IPS-NIHi7 (cell line): Measurements from ENCODE around the gene CERS2.

ENCODE experiments used
- DNase-seq: peaks from one replicate; pipeline ENCODE4 v3.0.0; 2012; ENCODE audit warnings: mixed read lengths; ENCODE audit errors: extremely low spot score

The CERS2 gene, protein sequence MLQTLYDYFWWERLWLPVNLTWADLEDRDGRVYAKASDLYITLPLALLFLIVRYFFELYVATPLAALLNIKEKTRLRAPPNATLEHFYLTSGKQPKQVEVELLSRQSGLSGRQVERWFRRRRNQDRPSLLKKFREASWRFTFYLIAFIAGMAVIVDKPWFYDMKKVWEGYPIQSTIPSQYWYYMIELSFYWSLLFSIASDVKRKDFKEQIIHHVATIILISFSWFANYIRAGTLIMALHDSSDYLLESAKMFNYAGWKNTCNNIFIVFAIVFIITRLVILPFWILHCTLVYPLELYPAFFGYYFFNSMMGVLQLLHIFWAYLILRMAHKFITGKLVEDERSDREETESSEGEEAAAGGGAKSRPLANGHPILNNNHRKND

DNA sequence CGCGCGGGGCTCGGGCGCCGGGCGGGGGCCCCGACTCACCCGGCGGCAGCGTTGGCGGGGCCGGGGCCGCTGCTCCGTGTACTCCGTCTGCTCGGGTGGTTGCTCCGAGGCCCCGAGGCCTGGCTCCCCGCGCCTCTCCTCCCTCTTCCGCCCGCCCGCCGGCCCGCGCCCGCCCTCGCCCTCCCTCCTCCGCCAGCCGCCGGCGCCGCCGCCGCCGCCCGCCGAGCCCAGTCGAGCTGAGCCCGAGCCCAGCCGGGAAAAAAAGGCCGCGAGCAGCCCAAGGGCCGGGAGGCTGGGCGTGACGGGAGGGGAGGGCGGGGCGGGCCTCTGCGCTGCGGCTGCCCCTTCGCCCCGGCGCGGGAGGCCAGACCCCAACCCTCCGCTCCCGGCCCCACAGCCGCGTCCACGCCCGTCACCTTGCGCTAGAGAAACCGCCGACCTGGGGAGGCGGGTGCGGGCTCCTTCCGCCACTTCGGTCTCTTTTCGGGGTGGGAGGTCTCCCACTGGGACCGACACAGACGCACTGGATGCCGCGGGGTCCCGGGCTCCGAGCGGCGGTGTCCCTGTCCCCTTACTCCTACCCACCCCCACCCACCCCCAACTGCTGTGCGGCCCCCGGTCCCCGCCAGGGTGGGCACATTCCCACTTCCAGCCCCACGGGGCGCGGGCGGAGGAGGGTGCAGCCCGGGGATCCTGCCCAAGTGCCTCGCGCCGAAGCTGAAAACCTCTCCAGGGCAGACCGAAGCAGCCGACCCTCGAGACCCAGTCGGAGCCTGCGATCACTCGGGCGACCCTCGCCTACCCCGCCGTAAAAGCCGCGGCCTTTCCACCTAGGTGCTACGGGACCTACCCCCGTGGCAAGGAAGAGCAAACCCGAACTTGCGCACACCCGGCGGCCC, at the start of gene CERS2:
Gene CERS2, minus strand, starts transcription at position 256 of the 899 bp plus-strand sequence. CDS start 5,745 bp downstream, outside the sequence.
- peak; percentile 83 for DNase-seq

DNA sequence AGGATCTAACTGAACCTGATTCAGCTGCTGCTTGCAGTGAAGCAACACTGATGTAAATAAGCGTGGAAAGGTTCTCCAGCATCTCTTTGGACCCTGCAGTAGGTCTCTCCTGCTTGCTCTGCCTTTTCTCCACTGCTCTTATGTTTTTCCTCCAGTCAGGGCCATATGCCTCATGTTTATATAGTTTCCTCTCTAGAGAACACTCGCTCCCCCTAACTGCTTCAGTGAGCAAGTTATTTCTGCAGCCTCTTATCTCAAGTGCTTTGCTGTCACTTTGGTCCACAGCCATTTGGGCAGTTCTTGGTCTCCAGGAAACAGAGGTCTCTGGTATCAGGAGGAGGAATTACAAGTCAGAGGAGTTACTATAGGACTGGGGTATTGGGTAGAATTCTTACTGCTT, 38.9 kb upstream of the CERS2 start:
- DNase-seq, result no peak

DNA sequence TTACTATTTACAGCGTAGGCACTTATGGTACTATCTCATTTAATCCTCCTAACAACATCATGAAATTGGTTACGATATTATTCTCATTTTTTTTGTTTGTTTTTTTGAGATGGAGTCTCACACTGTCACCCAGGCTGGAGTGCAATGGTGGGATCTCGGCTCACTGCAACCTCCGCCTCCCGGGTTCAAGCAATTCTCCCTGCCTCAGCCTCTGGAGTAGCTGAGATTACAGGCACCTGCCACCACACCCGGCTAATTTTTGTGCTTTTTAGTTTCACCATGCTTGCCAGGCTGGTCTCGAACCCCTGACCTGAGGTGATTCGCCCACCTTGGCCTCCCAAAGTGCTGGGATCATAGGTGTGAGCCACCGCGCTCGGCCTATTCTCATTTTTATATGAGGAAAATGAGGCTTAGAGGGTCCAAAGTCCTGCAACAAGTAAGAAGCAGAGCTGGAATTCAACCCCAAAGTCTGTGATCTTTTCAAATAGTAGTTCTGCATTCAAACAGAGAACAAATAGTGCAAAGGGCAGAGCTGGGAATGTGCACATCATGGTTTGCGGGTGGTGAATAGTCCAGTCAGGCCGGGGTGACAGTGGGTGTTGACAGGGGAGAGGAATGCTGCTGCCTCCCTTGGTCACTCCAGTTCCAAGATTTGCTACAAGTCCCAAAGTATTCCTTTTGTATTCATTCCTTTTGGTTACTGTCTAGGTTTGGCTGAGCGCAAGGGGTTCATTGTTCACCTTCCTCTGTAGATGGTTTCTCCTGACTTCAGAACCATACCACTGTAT, 38.2 kb upstream of the CERS2 start:
- DNase-seq, result no peak

DNA sequence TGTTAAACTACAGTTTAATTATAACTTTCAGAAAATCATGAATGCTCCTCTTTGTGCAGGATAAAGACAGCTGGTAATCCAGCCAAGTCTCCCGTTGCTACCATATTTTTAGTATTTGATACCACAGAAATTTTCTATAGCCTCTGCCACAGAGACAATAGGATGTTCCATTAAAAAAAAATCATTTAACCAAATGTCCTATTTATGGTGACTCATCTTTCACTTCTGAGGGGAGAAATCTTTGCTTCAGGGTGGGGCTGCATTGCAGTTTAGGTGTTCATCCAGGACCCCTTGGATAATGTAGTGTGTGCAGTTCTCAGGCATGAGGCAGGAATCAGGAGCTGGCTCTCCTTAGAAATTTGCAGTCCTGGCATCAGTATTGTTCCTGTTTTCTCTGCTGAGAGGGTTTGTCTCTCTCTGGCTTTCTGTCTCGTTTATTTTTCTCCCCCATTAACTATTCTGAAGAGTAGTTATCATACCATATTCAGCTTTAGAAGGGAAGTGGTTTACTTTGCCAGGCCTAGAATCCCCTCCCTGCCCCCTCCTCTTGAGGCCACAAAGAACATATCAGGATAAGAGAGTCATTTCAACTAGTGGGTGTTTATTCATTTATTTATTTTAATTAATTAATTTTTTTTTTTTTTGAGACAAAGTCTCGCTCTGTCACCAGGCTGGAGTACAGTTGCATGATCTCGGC, 36.7 kb upstream of the CERS2 start:
- DNase-seq, result no peak

DNA sequence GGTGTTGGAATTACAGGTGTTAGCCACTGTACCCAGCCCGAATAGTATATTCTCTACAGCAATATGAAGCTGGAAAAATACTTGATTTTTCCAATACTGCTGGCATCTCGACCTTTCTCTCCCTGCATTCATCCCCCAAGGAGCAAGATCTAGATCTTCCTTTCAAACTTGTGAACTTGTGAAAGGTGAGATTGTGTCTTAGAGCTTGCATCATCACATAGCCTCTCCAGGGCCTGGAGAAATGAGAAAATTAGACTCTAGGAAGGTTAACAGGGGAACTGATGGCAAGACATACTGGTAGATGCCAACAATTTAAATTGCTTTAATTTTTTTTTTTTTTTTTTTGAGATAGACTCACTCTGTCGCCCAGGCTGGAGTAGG, 35.7 kb upstream of the CERS2 start:
- DNase-seq, result no peak

DNA sequence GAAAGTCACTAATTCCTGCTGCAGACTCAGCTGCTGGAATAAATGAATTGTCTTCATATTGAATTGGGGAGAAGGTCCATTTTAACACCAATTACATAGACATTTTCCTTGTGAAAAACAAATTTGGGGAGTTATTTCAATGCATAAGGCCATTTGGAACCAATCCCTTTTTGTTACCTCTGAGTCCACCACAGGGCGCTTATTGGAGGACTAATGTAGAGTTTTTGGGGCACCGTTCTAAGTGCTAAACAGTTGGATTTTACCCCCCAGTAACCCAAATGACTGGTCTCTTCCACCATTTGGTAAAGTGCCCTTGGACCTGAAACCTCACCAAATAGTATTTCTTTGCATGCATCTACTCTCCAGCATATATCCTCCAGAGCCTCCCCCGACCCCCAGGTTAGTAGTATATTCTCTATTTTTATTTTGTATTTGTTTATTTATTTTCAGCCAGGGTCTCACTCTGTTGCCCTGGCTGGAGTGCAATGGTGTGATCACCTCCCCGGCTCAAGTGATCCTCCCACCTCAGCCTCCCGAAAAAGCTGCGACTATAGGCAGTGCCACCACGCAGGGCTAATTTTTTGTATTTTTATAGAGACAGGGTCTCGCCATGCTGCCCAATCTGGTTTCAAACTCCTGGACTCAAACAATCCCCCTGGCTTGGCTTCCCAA, 35.2 kb upstream of the CERS2 start:
- no peak for DNase-seq

DNA sequence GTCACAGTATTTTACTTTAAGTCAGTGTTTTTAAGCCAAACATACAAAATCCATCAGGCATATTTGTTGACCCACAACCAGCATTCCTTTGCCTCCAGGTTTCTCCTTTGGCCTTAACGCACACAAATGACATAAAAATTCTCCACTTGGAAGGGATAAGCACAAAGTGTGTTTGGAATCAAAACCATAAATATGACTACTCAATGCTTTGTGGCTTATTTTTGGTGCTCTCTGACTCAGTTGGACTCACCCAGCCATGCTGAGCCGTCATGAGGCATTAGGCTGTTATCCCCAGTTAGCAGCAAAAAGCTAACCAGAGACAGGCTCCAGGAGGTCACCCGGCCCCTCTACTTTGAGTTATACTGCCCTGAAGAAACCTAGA, 34.6 kb upstream of the CERS2 start:
- DNase-seq, result no peak

DNA sequence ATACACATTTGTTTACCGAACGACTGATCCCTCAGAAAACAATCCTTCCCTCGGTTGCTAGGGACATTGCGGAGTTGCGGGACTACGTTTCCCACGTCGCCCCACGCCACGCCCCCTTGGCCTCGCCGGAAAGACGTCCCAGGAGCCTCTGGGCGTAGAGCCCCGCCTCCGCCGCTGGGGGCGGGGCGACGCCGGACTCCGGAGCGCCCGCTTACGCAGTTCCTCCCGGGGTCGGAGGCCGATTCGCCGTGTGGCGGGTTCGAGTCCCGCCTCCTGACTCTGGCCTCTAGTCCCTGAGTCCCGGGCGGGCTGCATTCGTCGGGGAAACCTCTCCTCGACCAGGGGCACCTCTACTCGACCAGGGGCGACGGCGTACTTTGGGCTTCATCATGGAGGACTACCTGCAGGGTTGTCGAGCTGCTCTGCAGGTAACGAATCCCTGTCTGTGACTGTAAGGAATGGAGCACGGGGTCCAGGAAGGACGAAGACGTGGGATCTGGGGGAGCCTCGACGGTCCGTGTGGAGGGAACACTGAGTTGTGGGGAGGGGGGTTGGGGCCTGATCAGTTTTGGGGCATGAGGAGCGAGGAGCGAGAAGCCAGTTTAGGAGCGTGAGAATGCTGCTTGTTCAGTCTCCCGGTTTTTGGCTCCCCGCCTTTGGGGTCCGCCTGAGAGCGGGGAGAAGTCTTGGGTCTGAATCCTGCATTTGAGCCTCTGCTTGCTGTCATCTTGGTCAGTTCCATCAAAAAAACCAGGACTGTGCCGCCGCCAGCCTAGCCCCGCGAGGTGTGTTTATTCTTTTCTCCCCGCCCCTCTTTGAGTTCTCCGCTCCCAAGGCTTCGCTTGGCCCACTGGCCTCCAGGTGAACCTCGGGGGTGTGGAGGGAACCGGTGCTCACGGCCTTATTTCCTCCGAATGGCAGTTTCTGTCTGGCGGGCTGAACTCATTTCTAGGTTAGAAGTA, 33.9 kb upstream of the CERS2 start, which contains the start of gene PRUNE1:
Gene PRUNE1, plus strand, starts transcription at position 206 of the 962 bp plus-strand sequence. Its CDS starts 184 bp downstream, at position 390.
- DNase-seq, result peak; percentile 99

DNA sequence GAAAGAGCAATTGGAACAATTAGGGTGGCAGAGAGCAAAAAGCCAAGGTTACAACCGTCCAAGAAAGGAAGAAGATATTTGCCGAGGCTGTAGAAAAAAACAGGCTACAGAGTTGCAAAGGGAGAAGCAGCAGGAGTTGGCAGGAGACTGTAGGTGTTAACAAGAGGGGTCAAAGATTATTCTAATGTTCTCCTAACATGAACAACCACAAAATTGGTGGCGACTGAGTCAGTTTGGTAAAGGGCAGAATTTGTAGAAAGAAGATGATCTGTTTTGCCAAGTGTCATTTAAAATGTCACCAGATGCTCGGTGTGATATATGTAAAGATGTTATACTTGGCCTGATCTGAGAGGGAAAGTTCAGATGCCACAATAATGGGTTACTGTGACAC, 33.2 kb upstream of the CERS2 start:
- DNase-seq, result no peak

DNA sequence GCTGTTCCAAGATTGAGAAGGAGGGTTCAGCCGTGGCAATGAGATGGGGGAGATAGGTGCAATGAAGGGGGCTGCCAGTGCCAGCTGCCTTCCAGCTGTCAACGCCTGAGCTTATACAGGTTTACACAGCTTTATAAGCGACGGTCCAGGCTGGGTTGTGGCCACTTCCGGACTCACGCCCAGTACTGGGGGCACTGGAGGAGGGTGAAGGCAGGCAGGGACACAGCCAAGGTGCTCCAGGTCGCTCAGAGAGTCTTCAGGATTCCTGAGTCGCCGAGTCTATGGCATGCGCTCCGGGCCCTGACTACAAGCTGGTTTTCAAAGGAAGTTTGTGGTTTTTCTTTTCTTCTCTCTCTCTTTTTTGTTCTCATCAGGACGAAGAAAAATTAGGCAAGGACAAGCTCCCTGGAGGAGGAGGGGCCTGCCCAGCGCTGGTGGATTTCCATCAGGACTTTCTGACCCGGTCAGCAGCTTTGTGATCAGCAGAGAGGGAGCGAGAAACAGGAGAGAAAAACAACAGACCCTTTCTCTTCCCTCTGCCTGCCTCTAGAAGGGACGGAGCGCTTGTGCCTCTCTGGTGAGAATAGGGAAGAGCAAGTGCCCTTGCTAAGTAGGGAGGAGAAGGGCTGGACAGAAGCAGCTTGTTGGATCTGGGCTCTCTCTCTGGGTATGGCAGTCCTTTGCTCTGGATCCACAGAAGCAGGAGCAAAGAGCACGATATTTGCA, 31.9 kb upstream of the CERS2 start, which contains the start of gene MINDY1:
Gene MINDY1, minus strand, starts transcription at position 576 of the 726 bp plus-strand sequence. CDS start 4,285 bp downstream, outside the sequence.
- DNase-seq, result peak; percentile 85

DNA sequence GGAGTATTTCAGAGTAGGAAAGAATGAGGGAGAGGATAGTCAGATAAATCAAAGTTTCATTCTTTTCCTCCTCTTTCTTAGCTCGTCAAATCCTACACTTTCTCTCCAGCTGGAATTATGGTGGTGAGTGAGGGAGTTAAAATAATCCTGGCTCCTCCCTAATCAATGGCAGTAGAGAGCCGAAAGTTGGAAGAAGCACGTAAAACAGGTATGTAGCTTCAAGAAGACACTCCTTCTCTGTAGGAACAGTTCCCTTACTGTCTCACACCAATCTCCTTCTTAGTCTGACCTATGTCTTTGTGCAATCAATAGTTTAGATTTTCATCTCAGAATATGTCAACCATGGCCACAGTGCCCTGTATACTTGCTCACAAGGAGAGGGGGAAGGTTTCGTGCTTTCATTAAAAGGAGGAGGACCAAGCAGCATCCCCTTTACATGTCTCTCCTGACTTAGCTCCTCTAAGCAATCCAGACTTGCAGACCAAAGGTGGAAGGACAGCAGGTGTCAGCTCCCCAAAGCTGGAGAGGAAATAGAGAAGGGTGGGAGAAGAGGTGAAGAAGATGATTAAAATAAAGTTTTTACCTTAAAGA, 31.2 kb upstream of the CERS2 start:
- DNase-seq, result no peak

DNA sequence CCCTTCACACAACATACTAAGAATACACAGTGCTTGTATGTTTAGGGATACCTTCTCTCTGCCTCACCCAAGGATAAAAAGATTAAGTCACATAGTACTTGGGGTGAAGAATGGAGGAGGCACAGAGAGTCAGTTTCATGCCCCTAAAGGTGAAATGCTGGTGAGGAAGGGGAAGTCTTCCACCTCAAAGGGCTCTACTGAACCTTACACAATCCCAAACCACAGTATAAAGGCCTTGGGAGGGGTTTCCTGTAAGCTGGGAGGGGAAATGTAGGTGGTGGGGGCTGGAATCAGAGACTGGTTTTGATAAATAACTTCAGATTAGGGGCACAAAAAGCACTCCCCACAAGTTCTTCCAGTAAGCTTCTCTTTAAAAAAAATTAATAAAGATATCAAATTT, 28.5 kb upstream of the CERS2 start:
- no peak for DNase-seq

DNA sequence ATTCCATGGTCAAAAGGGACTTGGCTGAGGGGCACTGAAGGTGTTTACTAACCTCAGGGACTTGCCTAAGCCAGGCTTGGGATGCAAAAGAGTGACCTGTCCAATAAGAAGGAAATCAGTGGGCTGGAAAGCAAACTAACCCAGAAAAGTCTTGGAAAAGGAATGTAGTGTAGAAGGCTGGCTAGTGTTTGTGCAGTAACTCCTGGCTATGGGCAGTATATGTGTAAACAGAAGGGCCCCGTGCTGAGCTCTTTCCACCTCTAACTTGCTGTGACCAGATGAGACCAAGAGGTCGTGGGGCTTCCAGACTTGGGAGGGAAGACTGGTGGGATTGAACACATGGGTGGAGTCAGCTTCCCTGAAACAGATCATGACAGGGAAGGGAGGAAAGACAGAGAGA, 28.0 kb upstream of the CERS2 start:
- DNase-seq, result no peak

DNA sequence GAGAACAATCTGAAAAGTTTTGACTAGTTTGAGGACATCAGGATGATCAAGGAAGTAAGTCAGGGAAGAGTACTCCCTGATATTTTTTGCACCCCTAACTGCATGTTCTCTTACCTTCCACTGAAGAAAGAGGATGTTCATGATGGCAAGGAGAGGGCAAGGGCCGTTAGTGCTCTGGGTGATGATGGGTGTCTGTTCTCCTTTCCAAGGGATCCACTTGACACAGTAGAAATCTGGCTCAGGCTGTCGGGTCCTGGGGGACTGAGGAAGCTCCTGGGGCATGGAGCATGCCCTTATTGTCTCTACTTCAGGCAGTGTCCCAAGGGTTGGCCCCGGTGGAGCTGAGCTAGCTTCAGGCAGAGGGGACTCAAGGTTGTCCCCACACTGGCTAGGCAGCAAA, 27.4 kb upstream of the CERS2 start:
- no peak for DNase-seq

DNA sequence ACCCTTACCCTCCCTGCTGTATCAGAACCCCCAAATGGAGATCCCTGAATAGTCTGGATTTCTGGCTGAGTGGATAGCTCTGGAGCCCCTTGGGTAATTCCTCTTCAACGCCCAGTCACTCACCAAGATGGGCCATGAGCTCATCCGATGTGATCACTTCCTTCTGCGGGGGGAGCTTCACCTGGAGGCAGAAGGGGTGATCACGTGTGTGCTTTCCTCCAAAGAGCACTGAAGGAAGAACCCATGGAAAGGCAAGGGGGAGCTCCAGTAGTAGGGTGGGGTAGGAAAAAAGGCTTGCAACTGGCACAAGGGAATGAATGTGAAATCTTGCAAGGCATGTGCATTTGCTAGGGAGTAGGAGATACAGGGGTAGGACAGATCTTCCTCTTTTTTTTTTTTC, 27.0 kb upstream of the CERS2 start:
- no peak for DNase-seq

DNA sequence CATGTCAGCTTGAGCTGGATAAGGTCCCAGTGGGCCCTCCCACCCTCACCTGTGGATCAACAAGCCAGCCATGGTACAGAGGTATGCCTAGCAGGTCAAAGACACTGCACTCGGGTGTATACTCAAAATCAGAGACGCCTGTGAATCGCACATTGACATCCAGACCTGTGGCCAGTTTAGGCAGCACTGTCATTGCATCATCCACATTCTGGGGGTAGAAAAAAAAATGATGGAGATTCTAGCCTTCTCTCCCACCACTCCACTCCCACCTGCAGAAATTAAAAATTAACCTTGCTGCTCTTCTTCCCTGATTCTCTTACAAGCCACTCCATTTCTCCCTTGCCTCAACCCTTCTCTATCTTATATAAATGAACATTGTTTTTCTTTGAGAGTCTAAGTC, 25.8 kb upstream of the CERS2 start:
- no peak for DNase-seq

DNA sequence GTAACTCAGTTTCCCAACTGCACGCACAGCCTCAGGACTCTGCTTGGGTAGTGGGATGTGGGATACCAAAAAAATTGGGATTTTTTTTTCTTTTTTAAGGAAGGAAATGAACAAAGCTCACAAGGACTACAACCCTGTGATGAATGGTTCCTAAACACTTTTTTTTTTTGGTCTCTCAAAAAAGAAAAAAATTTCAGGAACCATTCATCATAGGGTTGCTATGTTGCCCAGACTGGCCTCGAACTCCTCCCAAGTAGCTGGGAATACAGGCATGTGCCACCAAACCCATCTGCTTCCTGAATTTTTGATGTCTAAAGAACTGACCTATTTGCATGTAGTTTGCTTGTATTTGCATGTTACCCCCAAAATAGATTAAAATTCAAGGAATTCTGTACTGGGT, 25.3 kb upstream of the CERS2 start:
- DNase-seq, result no peak

DNA sequence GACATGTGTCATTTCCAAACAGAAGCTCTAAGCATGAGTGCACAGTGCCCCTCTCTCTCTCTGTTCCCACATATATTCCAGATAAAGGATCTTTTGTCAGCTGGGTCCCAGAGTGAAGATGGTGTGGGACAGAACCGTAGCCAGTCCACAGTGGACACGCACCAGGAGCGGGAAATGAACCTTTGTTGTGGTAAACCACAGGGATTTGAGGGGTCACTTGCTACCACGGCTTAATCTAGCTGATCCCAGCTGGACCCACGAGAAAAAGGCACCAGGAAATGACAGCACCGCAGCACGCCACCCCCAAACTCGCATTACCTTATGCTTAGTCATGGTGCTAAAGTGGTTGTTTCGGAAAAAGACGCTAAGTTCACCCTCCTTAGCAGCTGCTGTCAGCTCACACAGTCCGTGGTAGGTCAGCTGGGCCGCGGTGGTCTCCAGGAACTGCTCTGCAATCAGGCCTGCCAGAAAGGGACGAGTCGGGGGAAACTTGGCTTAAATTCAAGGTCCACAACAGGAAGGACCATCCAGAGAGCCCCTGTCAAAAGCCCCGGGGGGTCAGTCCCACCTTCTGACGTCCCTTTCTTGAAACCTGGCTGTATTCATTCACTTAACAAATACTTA, 24.5 kb upstream of the CERS2 start:
- DNase-seq, result no peak
